CD8-positive, alpha-beta memory T cell (primary cell): ENCODE data around the gene MRFAP1. TPM values are rescaled to one million over a fixed set of nuclear protein-coding genes. Genes with fewer than 3 reads are reported as not detected.
A peak's percentile ranks its signal among the peaks of the same experiment; 100 is the strongest.
"Not testable (repeated sequence)": the region's sequence is repeated elsewhere in the genome, so short reads cannot be mapped to it uniquely, and the experiment has no call there.

Source experiments
- CTCF ChIA-PET: fragments of 350-600 bp; sonication (Branson Sonifier 250); formaldehyde crosslinking; loops from one replicate; lab custom pipeline; 2021; ENCODE audit warnings: antibody characterized with exemption; lab: Charles Lee
- POLR2A ChIA-PET: fragments of 350-600 bp; sonication (Branson Sonifier 250); formaldehyde crosslinking; loops from one replicate; lab custom pipeline; 2021; ENCODE audit warnings: antibody characterized with exemption; lab: Charles Lee
- DNase-seq, 5 donors: peaks; one replicate each; pipeline versions ENCODE4 v3.0.0 to v3.0.0-alpha.2; 2020 to 2022; ENCODE audit warnings: mixed read lengths in 1 of 5
- H3K27ac ChIP-seq: one replicate; pipeline ENCODE4 v1.7.0; 2013; ENCODE audit warnings: low read depth, mild to moderate bottlenecking, low read length, moderate library complexity
- H3K27me3 ChIP-seq: 2 replicates; pipeline ENCODE4 v1.7.0; 2013; ENCODE audit warnings: low read length, mild to moderate bottlenecking; ENCODE audit not compliant: insufficient read depth, poor library complexity, severe bottlenecking
- H3K36me3 ChIP-seq: 2 replicates; pipeline ENCODE4 v1.7.0; 2013; ENCODE audit warnings: mild to moderate bottlenecking, low read length, moderate library complexity; ENCODE audit not compliant: insufficient read depth
- H3K4me1 ChIP-seq: 2 replicates; pipeline ENCODE4 v1.7.0; 2013; ENCODE audit warnings: mild to moderate bottlenecking, low read length, moderate library complexity; ENCODE audit not compliant: insufficient read depth
- H3K4me3 ChIP-seq: 2 replicates; pipeline ENCODE4 v1.7.0; 2013; ENCODE audit warnings: mild to moderate bottlenecking, low read length
- H3K9me3 ChIP-seq: 2 replicates; pipeline ENCODE4 v1.7.0; 2013; ENCODE audit warnings: mild to moderate bottlenecking, low read length
- H3K27ac Mint-ChIP-seq, 8 donors: one replicate each; pipeline ENCODE4 v1.8.0; 2020 to 2021; ENCODE audit warnings: mixed read lengths in 8 of 8, mild to moderate bottlenecking in 6 of 8, inconsistent platforms in 3 of 8, moderate library complexity in 3 of 8
- H3K27me3 Mint-ChIP-seq, 2 donors: one replicate each; pipeline ENCODE4 v1.8.0; 2020 to 2021; ENCODE audit warnings: mixed read lengths in 2 of 2, mild to moderate bottlenecking in 1 of 2, moderate library complexity in 1 of 2
- H3K36me3 Mint-ChIP-seq, 3 donors: one replicate each; pipeline ENCODE4 v1.8.0; 2020 to 2021; ENCODE audit warnings: mixed read lengths in 3 of 3, inconsistent platforms in 1 of 3, mild to moderate bottlenecking in 1 of 3
- H3K4me1 Mint-ChIP-seq, 3 donors: one replicate each; pipeline ENCODE4 v1.8.0; 2020 to 2021; ENCODE audit warnings: mixed read lengths in 3 of 3, inconsistent platforms in 1 of 3, mild to moderate bottlenecking in 1 of 3
- H3K4me3 Mint-ChIP-seq, 7 donors: one replicate each; pipeline ENCODE4 v1.8.0; 2020 to 2021; ENCODE audit warnings: mixed read lengths in 7 of 7, mild to moderate bottlenecking in 6 of 7, moderate library complexity in 4 of 7, inconsistent platforms in 2 of 7
- H3K9me3 Mint-ChIP-seq, 5 donors: one replicate each; pipeline ENCODE4 v1.8.0; 2020 to 2022; ENCODE audit warnings: mixed read lengths in 5 of 5, mild to moderate bottlenecking in 3 of 5, moderate library complexity in 2 of 5, inconsistent platforms in 1 of 5
- polyA plus RNA-seq: library from polyadenylated mRNA; unstranded; fragments of 300-500 nt; fragmentation: Illumina TruSeq; gene quantifications from one replicate; pipeline ENCODE4 v1.2.3, GENCODE V29; 2021
- total RNA-seq, 2 experiments: library from RNA; stranded (reverse); gene quantifications; one replicate each; pipeline ENCODE4 v1.2.3, GENCODE V29; 2021

Gene MRFAP1
- total and polyA plus RNA-seq, 3 experiments from 2014 or later = 122 to 175 (median 126) TPM

DNA sequence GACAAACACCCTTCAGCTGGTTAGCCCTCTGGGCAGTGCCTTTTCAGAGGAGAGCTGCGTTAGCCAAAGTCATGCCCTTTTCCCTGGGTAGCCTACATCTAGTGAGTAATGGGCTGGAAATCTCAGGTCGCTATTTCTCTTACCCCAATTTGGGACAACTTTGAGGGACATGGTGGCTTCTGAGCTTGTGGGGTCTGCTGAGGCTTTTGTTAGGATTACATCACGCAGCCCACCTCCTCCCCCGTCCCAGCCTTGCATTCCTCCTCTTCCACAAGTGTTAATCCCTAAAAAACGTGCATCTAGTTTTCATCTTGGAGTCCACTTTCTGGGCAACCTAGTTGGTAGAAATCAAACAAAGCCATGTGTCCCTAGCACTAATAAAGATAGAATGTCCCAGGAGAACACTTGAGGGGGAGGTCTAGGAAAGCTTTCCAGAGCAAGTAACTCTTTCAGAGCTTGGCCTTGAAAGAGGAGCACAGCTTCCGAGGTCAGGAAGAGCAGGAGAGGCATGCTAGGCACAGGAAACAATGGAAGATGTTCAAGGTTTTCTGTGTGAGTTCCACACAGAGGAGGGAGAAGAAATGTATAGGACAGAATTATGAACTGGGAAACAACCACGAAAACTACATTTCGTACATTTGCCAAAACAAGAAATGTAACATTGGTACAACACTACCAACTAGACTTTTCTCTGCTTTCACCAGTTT lies 2.8 kb downstream of the MRFAP1 start:
- Mint-ChIP-seq H3K4me3 (peak overlapping the region in 6 of 7 donors; percentile 22 to 100 (median 100)), H3K27ac (peak overlapping the region; percentile 88 to 100 (median 99)), H3K4me1 (peaks cover 37 to 53% (median 49%) of the 10 kb centered on the region in 3 donors), H3K9me3 (no peaks in the 10 kb centered on the region), H3K27me3 (peaks cover 0 to 3% of the 10 kb centered on the region in 2 donors), H3K36me3 (peaks cover 14 to 42% (median 14%) of the 10 kb centered on the region in 3 donors)
- no peak overlapping the region for H3K4me3 ChIP-seq
- H3K27ac ChIP-seq = no peak overlapping the region
- ChIA-PET CTCF (interaction anchor here (1.2 to 4.0 kb wide), 3 partner anchors 31 to 400 kb away, joined by 4 to 25 read pairs (median 4); partner anchors contain the start of gene TADA2B), POLR2A (interaction anchor here (1.3 to 4.1 kb wide), 4 partner anchors 13 to 69 kb away, joined by 3 to 51 read pairs (median 4); a partner anchor contains a TSS)
- H3K27me3 ChIP-seq = no peaks in the 10 kb centered on the region
- H3K4me1 ChIP-seq = peaks cover 31% of the 10 kb centered on the region
- no peak for DNase-seq
- peaks cover 19% of the 10 kb centered on the region for H3K36me3 ChIP-seq
- H3K9me3 ChIP-seq = no peaks in the 10 kb centered on the region

DNA sequence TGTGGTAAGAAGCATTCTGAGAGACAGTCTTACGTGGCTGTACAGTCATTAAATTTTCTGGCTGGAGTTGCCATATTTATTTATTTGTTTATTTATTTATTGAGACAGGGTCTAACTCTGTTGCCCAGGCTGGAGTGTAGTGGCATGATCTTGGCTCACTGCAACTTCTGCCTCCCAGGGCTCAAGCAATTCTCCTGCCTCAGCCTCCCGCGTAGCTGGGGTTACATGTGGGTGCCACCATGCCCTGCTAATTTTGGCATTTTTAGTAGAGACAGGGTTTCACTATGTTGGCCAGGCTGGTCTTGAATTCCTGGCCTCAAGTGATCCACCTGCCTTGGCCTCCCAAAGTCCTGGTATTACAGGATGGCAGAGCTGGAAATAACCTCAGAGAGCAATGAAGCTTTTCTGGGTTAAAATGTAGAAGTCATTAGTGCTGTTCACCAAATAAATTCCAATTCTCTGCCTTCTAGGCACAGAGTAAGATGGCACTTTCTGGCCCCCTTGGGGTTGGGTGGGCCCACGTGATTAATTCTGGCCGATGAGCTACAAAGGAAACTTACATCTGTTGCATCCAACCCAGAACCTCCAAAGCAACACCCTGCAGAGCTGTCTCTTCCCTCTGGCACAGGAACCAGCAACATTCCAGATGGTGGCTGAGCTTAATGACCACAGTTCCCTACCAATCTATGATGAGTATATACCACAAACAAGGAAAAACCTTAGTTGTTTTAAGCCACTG lies 4.5 kb downstream of the MRFAP1 start:
- Histone ChIP-seq H3K4me3 (no peak overlapping the region), H3K27ac (no peak overlapping the region), H3K36me3 (peaks cover 19% of the 10 kb centered on the region), H3K4me1 (peaks cover 27% of the 10 kb centered on the region), H3K27me3 (no peaks in the 10 kb centered on the region), H3K9me3 (no peaks in the 10 kb centered on the region)
- H3K4me1 Mint-ChIP-seq = peaks cover 35 to 47% (median 46%) of the 10 kb centered on the region in 3 donors
- DNase-seq = no peak
- H3K9me3 Mint-ChIP-seq = no peaks in the 10 kb centered on the region
- peak overlapping the region in 7 of 8 donors; percentile 21 to 92 (median 70) for H3K27ac Mint-ChIP-seq
- ChIA-PET POLR2A (interaction anchor here (0.6 to 1.8 kb wide), 4 partner anchors 19 to 138 kb away, joined by 3 to 10 read pairs (median 4); a partner anchor contains a TSS), CTCF (interaction anchor here (0.9 to 1.3 kb wide), 3 partner anchors 19 to 71 kb away, joined by 3 to 4 read pairs (median 3); partner anchors contain the start of gene BLOC1S4)
- H3K27me3 Mint-ChIP-seq = peaks cover 0 to 3% of the 10 kb centered on the region in 2 donors
- peak overlapping the region in 1 of 7 donors; percentile 99 for H3K4me3 Mint-ChIP-seq
- H3K36me3 Mint-ChIP-seq = peaks cover 14 to 42% (median 14%) of the 10 kb centered on the region in 3 donors

DNA sequence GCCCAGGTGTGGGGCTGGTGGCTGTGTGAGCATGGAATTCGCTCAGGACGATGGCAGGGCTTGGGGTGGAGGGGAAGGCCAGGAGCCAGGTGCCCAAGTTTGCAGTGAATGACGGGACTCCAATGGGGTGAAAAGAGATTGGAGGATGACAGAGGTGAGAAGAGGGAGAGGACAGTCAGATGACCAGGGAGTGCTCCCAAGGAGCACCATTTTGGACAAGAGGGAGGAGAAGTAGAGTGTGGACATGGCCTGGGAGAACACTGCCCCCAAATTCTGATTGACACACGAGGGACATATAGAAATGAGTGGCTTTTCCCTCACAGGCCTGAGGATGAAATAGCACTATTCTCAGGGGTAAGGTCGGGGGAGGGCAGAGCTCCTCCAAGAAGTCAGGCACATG lies 6.7 kb downstream of the MRFAP1 start:
- H3K4me3 ChIP-seq = no peak overlapping the region
- Mint-ChIP-seq H3K27me3 (no peaks in the 10 kb centered on the region), H3K4me1 (peaks cover 16 to 27% (median 24%) of the 10 kb centered on the region in 3 donors), H3K4me3 (no peak overlapping the region), H3K36me3 (peaks cover 2 to 21% (median 3%) of the 10 kb centered on the region in 3 donors), H3K27ac (peak overlapping the region in 4 of 8 donors; percentile 34 to 78 (median 62)), H3K9me3 (no peaks in the 10 kb centered on the region)
- ChIA-PET POLR2A (interaction anchor here (1.1 to 1.2 kb wide), 2 partner anchors 26 to 28 kb away, joined by 4 to 6 read pairs; a partner anchor contains a TSS), CTCF (interaction anchor here (1.0 to 2.1 kb wide), 4 partner anchors 26 to 73 kb away, joined by 3 to 6 read pairs (median 3); no protein-coding TSS in a partner anchor)
- H3K36me3 ChIP-seq = peaks cover 15% of the 10 kb centered on the region
- peaks cover 15% of the 10 kb centered on the region for H3K4me1 ChIP-seq
- DNase-seq = no peak
- no peaks in the 10 kb centered on the region for H3K27me3 ChIP-seq
- H3K9me3 ChIP-seq = no peaks in the 10 kb centered on the region
- no peak overlapping the region for H3K27ac ChIP-seq

DNA sequence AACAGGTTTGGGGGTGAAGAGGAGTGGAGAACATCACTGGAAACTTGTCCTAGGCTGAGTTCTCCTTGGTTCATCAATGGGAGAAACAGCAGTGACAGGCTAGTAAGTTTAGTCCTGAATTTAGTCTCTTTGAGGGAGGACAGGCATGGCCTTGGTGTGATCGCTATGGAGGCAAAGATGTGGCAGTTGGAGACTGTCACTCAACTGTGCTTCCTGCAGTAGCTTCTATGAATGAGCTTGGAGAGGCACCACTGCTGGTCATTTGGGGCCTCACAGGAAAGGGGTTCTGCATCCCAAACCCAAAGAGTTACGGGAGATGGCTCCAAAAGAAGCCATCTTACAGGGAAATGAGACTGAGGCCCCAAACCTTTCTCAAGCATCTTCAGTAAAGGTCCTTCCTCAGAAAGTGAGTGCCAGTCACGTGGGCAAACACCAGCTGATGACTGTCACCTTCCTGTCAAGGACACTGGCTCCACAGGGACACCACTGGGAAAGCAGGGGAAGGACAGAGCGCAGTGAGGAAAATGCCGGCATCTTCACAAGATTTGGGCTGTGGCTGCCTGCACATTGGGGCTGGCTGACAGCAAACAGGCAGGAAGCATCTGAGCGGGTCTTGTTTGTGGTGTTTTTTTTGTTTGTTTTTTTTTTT lies 7.2 kb downstream of the MRFAP1 start:
- Histone ChIP-seq H3K9me3 (no peaks in the 10 kb centered on the region), H3K4me1 (peaks cover 10% of the 10 kb centered on the region), H3K36me3 (peaks cover 9% of the 10 kb centered on the region), H3K27ac (no peak overlapping the region), H3K27me3 (no peaks in the 10 kb centered on the region), H3K4me3 (no peak overlapping the region)
- Mint-ChIP-seq H3K4me3 (no peak overlapping the region), H3K27ac (peak overlapping the region in 3 of 8 donors; percentile 60 to 78 (median 64)), H3K4me1 (peaks cover 11 to 22% (median 18%) of the 10 kb centered on the region in 3 donors), H3K27me3 (no peaks in the 10 kb centered on the region), H3K9me3 (no peaks in the 10 kb centered on the region), H3K36me3 (peaks cover 0 to 15% (median 2%) of the 10 kb centered on the region in 3 donors)
- no peak for DNase-seq
- CTCF ChIA-PET = interaction anchor here (1.0 to 2.1 kb wide), 4 partner anchors 15 to 73 kb away, joined by 3 to 6 read pairs (median 3); no protein-coding TSS in a partner anchor
- POLR2A ChIA-PET = no interaction called here

DNA sequence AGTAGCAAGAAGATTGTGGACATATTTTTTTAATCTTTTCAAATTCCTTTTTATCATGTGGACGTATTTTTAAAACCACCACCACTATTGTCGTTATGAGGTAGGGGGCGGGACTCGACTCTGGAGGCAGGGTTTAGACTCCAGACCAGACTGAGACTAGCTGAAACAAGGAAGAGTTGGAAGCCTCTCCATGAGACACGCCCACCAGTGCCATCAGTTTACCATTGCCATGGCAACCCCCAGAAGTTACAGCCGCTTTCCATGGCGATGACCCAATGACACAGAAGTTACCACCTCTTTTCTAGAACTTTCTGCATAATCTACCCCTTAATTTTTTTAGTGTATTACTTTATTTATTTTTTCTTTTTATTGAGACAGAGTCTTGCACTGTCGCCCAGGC lies 8.7 kb downstream of the MRFAP1 start:
- Histone ChIP-seq H3K9me3 (no peaks in the 10 kb centered on the region), H3K4me3 (no peak overlapping the region), H3K27ac (no peak overlapping the region), H3K36me3 (no peaks in the 10 kb centered on the region), H3K4me1 (no peaks in the 10 kb centered on the region), H3K27me3 (no peaks in the 10 kb centered on the region)
- Mint-ChIP-seq H3K36me3 (peaks cover 0 to 3% (median 0%) of the 10 kb centered on the region in 3 donors), H3K4me3 (no peak overlapping the region), H3K27ac (peak overlapping the region in 1 of 8 donors; percentile 23), H3K27me3 (no peaks in the 10 kb centered on the region), H3K4me1 (peaks cover 0 to 9% (median 5%) of the 10 kb centered on the region in 3 donors), H3K9me3 (peaks cover 0 to 2% (median 0%) of the 10 kb centered on the region in 5 donors)
- ChIA-PET POLR2A (no interaction called here), CTCF (no interaction called here)
- DNase-seq = no peak

DNA sequence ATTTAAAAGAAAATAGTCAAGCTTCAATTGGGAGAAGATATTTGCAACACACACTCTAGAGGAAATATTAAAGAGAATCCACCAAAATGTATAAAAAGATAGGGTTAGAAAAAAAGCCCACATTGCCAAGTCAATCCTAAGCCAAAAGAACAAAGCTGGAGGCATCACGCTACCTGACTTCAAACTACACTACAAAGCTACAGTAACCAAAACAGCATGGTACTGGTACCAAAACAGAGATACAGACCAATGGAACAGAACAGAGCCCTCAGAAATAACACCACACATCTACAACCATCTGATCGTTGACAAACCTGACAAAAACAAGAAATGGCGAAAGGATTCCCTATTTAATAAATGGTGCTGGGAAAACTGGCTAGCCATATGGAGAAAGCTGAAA lies 13.7 kb downstream of the MRFAP1 start:
- H3K27me3 ChIP-seq, H3K27me3 Mint-ChIP-seq, H3K27ac Mint-ChIP-seq, H3K4me3 ChIP-seq, H3K36me3 ChIP-seq, H3K4me3 Mint-ChIP-seq, CTCF ChIA-PET, DNase-seq, H3K9me3 Mint-ChIP-seq, POLR2A ChIA-PET, H3K36me3 Mint-ChIP-seq, H3K9me3 ChIP-seq, H3K4me1 ChIP-seq, H3K27ac ChIP-seq: not testable (repeated sequence)
- peaks cover 4 to 12% (median 7%) of the 10 kb centered on the region in 3 donors for H3K4me1 Mint-ChIP-seq

DNA sequence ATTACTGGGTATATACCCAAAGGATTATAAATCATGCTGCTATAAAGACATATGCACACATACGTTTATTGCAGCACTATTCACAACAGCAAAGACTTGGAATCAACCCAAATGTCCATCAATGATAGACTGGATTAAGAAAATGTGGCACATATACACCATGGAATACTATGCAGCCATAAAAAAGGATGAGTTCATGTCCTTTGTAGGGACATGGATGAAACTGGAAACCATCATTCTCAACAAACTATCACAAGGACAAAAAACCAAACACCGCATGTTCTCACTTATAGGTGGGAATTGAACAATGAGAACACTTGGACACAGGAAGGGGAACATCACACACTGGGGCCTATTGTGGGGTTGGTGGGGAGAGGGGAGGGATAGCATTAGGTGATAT lies 14.8 kb downstream of the MRFAP1 start:
- H3K27me3 ChIP-seq, H3K9me3 ChIP-seq, H3K27me3 Mint-ChIP-seq, H3K27ac Mint-ChIP-seq, H3K4me1 ChIP-seq, H3K36me3 Mint-ChIP-seq, H3K4me3 ChIP-seq, H3K9me3 Mint-ChIP-seq, DNase-seq, H3K27ac ChIP-seq, H3K4me3 Mint-ChIP-seq, H3K36me3 ChIP-seq, CTCF ChIA-PET: not testable (repeated sequence)
- POLR2A ChIA-PET = interaction anchor here (1.2 kb wide), 1 partner anchor 12 kb away, joined by 3 read pairs; no protein-coding TSS in a partner anchor
- peaks cover 6 to 13% (median 7%) of the 10 kb centered on the region in 3 donors for H3K4me1 Mint-ChIP-seq
